HL-60 (cell line): ENCODE results near the gene SIN3A.

ENCODE experiments used
- GABPA ChIP-seq: IDR thresholded peaks from 2 replicates; pipeline ENCODE4 v1.6.1; 2012; ENCODE audit warnings: low read depth
- POLR2AphosphoS5 ChIP-seq: IDR thresholded peaks from 2 replicates; pipeline ENCODE4 v1.6.1; 2012; ENCODE audit warnings: low read depth
- REST ChIP-seq: IDR thresholded peaks from 2 replicates; pipeline ENCODE4 v1.6.1; 2012; ENCODE audit warnings: low read depth; ENCODE audit not compliant: insufficient replicate concordance
- SPI1 ChIP-seq: IDR thresholded peaks from 2 replicates; pipeline ENCODE4 v1.6.1; 2012; ENCODE audit warnings: low read depth, mild to moderate bottlenecking, borderline replicate concordance
- TF ChIP-seq, protein P1 (sequence below): IDR thresholded peaks from one replicate; pipeline ENCODE4 v1.5.1; 2011; ENCODE audit warnings: low read length, control low read depth, inconsistent platforms; ENCODE audit not compliant: insufficient read depth

DNA sequence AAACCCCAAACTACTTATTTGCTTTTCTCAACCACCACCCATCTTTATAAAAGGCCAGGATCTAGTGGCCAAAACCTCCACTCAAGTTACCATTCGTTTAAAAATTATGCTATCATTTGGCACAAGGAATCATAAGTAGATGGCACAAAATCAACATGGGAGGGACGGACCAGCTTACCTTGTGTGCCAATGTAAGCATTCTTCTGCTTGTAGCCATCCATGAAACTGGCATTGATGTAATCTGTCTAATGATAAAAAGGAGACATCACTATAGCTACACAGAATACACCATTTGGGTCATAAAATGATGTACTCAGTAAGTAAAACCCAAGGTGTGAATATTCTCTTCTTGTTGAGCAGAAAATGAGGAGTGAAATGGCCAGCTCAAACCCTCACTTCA, 28.2 kb upstream of the SIN3A start:
- TF ChIP-seq REST (no peak), POLR2AphosphoS5 (no peak), GABPA (no peak), SPI1 (no peak)
- TF ChIP-seq, protein P1, sequence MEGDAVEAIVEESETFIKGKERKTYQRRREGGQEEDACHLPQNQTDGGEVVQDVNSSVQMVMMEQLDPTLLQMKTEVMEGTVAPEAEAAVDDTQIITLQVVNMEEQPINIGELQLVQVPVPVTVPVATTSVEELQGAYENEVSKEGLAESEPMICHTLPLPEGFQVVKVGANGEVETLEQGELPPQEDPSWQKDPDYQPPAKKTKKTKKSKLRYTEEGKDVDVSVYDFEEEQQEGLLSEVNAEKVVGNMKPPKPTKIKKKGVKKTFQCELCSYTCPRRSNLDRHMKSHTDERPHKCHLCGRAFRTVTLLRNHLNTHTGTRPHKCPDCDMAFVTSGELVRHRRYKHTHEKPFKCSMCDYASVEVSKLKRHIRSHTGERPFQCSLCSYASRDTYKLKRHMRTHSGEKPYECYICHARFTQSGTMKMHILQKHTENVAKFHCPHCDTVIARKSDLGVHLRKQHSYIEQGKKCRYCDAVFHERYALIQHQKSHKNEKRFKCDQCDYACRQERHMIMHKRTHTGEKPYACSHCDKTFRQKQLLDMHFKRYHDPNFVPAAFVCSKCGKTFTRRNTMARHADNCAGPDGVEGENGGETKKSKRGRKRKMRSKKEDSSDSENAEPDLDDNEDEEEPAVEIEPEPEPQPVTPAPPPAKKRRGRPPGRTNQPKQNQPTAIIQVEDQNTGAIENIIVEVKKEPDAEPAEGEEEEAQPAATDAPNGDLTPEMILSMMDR: no peak
